ENCODE measurements around the gene TEX53.

The TEX53 gene

GRCh38 chr9:114657705-114658104 lies at the start of gene TEX53:
TSS of gene TEX53 (minus strand) at chr9:114657805. CDS start at chr9:114657774, 31 bp downstream.
- no peak for DNase-seq

GRCh38 chr9:114706711-114707110 lies 49.1 kb upstream of the TEX53 start:
- DNase-seq: no peak

GRCh38 chr9:114701988-114702387 lies 44.4 kb upstream of the TEX53 start:
- DNase-seq: no peak

GRCh38 chr9:114697951-114698351 lies 40.3 kb upstream of the TEX53 start:
- no peak for DNase-seq

- DNase-seq: no peak
These were observed 39.4 kb upstream of the TEX53 start for GRCh38 chr9:114696814-114697544.

- no peak for DNase-seq
These were observed 38.3 kb upstream of the TEX53 start for GRCh38 chr9:114695948-114696347.

GRCh38 chr9:114694719-114695269 lies 37.2 kb upstream of the TEX53 start:
- no peak for DNase-seq

- DNase-seq: no peak
These were observed 36.5 kb upstream of the TEX53 start for GRCh38 chr9:114694146-114694545.

GRCh38 chr9:114693248-114693855 lies 35.7 kb upstream of the TEX53 start:
- DNase-seq: no peak

- DNase-seq: no peak
These were observed 34.3 kb upstream of the TEX53 start for GRCh38 chr9:114691956-114692295.

GRCh38 chr9:114691046-114691955 lies 33.7 kb upstream of the TEX53 start:
- peak; percentile 27 for DNase-seq

- no peak for DNase-seq
These were observed 32.7 kb upstream of the TEX53 start for GRCh38 chr9:114690308-114690707.

GRCh38 chr9:114689813-114690212 lies 32.2 kb upstream of the TEX53 start:
- no peak for DNase-seq

GRCh38 chr9:114688909-114689610 lies 31.5 kb upstream of the TEX53 start:
- no peak for DNase-seq

- no peak for DNase-seq
These were observed 30.8 kb upstream of the TEX53 start for GRCh38 chr9:114688379-114688778.

GRCh38 chr9:114687034-114687433 lies 29.4 kb upstream of the TEX53 start:
- no peak for DNase-seq

- no peak for DNase-seq
These were observed 28.3 kb upstream of the TEX53 start for GRCh38 chr9:114685951-114686350.

GRCh38 chr9:114684036-114684435 lies 26.4 kb upstream of the TEX53 start:
- DNase-seq: no peak

GRCh38 chr9:114682846-114683245 lies 25.2 kb upstream of the TEX53 start:
- DNase-seq: no peak

GRCh38 chr9:114681594-114682332 lies 24.2 kb upstream of the TEX53 start, which contains the start of gene TEX48:
TSS of gene TEX48 (minus strand) at chr9:114682192. CDS start at chr9:114671723, 10,469 bp downstream.
- DNase-seq: no peak

GRCh38 chr9:114680259-114681001 lies 22.8 kb upstream of the TEX53 start:
- no peak for DNase-seq
